ENCODE results near the gene ELF1.
A peak's percentile ranks its signal among the peaks of the same experiment; 100 is the strongest.

ELF1 gene

DNA sequence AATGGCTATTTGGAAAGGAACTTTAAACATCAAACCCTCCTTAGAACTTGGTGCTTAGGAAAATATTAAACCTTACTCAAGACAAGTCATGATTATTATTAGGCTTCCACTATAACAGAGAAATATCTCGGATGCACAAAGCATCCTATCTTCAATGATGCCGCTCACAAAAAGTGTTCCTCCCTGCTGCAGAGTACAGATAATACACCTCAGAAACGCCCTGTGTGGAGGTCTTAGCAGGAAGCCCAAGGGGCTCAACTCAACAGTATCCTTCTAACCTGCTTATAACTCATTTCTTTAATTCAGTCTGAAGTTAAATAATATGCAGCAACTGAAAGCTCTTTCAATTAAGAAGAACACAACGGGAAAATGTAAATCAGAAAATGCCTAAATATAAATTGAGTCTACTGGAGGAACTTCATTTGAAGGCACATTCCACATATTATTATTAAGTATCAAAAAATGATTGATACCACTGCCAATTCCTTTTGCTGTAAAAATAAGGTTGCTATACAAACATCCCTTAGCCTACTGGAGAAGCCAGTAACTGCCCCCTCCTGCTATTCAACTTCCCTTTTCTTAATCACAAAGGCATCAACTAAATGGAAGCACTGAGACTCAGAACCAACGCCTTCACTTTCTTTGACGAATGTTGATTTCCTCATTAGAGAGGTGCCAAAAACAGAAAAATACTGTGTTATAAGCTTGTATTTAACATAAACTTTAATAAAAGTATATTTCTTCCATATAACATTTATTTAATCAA, 12.0 kb downstream of the ELF1 start:
- DNase-seq (ENCODE audit: low read depth), result no peak

DNA sequence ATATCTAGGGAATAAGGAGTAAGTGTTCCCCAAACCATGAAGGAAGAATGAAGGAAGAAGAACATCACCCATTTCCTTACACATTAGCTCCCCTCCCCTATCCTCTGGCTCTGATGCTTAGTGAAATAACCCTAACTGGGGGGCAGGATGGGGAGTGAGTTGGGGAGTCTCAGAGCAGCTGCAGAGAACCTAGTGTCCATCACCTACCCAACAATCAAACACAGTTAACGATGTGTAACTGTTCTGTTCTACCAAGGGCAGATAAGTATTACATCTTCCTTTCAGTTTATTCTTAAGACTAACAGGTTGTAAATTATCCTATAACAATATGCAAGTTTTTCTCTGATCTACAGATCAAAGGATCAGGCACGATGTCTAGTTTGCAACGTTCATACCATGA, 12.8 kb downstream of the ELF1 start:
- no peak for DNase-seq (ENCODE audit: low read depth)

DNA sequence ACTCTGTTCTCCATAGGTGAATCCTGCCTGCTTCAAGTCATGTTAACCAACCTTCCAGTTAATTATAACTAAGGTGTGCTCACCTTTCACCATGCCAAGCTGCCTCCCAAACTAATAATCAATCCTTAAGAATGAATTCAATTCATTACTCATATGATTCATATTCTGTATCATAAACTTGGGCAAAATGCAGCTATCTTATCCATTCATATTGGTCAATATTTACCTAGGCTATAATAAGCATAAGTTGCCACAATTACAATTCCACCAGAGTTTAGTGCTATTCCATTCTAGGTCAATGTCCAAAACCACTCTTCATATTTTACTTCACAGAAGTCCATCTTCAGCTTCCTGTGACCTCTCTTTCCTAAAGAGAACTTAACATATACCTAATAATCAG, 13.4 kb downstream of the ELF1 start:
- DNase-seq (ENCODE audit: low read depth), result no peak

DNA sequence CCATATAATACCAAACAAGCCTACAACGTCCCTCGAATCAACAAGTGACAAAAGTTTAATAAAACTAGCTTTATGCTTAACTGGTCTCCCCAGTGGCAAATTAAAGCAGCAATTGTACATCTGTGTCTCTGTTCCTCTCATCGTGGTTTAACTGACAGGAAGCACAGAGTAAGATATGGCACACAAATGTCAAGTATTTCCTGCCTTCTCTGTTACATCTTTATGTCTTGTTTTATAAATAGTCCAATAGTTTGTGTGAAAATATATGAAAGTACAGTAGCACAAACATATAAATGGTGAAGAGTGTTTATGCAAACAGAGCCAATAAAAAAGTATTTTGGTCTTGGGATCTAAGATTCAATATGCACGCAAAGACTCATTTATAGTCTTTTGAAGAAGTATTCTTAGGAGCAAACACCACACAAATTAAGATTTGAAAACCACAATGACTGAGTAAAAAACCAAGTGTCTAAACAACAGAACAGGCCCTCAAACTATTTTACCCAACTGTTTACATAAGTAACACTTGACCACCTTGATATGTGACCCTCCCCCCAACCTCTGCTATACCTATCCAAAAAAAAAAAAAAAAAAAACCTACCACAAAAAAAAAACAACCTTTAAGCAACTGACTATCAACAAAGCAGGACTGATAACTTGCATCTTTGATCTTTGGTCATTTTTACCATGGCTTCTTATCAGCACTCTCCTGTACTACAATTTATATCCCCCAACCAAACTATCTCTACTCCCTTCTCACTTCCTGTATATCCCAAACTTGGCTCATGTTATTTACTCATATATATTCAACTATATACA, 14.0 kb downstream of the ELF1 start:
- peak; percentile 61 for DNase-seq (ENCODE audit: low read depth)

DNA sequence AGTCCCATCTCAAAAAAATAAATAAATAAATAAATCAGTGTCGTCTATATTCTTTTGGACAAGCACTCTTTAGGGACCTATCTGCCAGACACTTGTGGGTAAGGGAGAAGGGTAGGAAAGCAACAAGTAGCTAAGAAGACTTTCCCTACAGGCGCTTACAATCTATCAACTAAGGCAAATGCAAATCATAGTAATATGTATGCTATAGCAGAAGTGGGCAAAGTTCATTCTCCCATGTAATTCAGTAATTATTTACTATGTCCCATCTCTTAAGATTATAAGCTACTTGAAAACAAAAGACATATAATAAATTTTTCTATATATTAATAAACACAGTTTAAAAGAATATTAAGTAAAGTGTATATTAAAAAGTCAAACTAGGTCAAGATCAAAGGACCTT, 16.5 kb downstream of the ELF1 start:
- no peak for DNase-seq (ENCODE audit: low read depth)

DNA sequence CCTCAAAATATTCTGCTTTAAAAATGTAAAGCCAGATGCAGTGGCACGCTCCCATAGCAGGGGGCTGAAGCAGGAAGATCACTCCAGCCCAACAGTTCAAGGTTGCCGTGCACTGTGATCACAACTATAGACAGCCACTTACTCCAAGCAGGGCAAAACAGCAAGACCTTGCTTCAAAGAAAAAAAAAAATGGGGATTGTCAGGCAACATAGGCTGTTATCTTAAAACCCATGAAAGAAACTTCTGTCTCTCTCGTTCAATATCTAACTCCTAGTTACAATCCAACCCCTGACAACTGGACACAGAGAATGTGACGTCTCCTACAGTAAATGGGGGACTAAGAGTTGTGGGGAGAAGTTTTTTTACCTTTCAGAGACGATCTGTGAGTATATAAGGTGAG, 17.4 kb downstream of the ELF1 start:
- no peak for DNase-seq (ENCODE audit: low read depth)

DNA sequence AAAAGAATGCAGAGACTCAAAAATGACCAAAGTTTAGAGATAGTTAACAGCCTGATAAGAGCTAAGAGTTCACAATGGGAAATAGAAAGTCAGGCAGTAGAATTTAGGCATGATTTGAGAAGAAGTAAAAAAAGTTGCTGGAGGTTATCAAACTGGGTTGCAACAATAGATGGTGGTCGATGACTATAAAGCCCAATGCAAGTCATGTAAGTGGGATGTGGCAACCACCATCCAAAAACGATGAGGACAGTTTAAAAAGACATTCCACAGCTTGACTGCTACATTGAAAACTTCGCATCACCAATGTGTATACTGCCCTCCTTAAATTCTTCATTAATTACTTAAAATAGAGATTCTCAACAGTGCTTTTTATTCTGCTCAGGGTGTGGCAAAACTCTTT, 19.7 kb downstream of the ELF1 start:
- DNase-seq (ENCODE audit: low read depth), result no peak

DNA sequence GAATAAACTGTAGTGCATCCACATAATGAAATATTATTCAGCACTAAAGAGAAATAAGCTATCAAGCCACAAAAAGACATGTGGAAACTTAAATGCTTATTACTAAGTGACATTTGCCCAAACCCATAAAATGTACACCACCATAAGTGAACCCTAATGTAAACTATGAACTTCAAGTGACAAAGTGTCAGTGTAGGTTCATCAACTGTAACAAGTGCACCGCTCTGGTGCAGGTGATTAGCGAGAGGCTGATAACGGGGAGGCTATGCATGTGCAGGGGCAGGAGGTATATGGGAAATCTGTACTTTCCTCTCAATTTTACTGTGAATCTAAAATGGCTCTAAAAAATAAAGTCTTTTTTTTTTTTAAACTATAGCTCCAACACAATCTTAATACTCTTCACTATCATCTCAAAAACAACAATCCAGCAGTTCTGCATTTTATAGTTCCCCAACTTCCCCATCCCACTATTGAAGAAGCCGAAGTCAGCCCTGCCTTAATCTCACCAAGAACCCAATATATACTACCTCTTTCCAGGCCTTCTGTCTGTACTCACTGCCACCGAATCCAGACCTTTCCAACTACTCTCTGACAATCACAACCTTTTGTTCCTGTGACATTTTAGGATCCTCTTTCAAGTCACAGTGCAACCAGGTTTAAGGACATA, 22.6 kb downstream of the ELF1 start:
- DNase-seq (ENCODE audit: low read depth), result no peak

DNA sequence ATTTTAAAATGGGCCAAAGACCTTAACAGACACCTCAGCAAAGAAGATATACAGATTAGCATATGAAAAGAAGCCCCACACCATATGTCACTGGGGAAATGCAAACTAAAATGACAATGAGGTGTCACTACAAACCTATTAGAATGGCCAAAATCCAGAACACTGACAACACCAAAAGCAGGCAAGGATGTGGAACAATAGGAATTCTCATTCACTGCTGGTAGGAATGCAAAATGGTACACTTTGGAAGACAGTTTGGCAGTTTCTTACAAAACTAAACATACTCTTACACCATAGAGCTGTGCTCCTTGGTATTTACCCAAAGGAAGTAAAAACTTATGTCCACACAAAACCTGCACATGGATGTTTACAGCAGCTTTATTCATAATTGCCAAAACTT, 23.1 kb downstream of the ELF1 start:
- no peak for DNase-seq (ENCODE audit: low read depth)

DNA sequence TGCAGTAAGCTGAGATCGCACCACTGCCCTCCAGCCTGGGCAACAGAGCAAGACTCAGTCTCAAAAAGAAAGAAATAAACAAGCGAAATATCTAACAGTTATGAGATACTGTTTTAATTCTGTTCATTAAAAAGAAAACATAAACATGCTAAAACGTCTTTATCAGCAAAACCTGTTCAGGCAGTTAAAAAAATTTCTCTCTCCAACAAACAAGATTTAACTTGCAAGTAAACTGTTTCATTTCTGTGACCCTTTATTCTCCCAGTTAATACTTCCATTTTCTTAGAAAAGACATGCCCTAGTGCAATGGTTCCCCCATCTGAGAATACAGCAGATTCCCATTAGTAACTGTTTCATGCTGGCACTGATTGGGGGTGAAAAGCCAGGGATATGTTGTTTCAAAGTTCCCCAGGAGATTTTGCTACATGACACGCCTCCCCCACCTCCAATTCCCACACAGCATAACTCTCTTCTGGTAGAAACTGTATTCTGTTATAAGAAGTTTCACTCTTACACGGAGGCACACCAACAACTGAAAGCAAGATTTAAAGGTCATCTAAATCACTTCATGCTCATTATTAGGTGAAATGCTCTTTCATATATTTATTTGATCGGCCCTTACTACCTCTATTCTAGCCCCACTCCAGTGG, 24.4 kb downstream of the ELF1 start:
- no peak for DNase-seq (ENCODE audit: low read depth)

DNA sequence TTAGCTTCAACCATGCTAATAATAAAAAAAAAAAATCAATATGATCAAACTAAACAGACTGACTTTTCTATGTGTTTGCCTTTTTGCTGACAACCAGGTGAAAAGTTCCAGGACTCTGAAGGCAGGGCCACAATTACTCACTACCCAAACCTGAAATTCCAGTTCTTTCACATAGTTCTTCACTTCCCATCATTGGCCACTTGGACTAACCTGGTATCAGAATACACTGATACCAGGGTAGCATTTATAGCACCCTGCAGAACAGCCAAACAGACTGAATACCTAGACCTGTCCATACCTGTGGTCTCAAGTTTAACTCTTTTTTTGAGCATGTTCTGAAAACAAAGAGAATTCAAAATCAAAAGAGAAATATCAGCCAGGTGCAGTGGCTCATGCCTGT, 25.1 kb downstream of the ELF1 start:
- DNase-seq (ENCODE audit: low read depth), result no peak

DNA sequence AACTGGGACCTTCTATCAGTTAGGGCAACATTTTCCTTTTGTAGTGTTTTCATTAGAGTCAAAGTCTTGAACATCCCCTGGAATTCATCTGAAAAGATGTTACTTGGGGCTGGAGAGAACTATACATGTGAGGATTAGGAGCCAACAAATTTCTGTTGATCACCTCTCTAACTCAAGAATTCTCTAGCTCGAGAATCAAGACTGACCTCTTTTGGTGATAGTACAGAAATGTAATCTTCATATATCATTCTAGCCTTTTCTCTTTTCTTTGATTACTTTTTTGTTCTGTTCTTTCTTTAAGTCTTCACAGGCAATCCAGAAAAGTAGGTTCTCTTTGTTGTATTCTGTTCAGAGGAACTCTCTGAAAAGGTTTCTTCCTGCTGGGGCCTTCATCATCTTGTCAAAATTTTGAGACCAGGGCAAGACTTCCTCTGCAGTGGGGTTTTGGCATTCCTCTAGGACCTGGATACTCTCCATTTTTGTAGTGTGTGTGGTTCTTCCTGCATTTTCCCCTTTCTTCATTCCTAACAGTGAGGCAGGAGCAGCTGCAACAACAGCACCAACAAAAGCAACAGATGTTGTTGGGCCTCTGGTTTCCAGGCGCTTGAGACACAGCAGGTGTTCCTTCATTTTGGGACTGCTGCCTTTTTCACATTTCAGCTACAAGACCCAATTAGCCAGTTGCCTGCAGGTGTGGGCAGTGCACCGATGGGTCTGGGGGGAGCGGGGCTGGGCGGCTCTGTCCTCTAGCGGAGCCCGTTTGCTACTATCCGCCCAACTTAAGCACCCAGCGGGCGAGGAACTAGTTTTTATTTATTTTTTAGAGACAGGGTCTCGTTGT, 26.2 kb downstream of the ELF1 start:
- peak; percentile 18 for DNase-seq (ENCODE audit: low read depth)

DNA sequence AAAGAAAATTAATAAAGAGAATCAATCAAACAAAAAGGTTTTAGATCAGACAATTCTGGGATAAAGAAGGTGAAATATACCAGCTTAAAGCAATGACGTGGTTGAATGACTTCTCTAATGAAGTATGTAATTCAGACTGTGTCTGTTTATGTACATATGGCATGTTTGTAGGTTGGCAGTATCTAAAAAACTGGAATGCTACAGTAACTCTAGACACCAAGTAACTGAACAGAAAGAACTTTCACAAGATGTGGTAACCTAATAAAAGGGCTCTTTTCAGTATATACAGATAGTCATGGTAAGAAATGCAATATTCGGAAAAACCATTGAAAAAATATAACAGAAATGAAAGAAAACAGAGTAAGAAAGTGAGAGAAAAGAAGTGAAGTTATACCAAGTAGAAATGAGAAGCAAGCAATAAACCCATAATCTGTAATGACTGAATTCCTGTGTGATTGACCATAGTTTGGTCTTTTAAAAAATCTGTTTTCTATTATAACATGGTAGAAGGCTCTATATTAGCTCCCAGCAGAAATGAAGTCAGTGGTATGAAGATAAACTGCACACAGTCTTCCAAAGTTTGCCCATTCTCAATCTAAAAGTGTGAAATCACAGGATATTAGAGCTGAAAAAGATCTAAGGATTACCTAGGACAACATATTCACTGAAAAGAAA, 31.4 kb downstream of the ELF1 start:
- peak; percentile 32 for DNase-seq (ENCODE audit: low read depth)

DNA sequence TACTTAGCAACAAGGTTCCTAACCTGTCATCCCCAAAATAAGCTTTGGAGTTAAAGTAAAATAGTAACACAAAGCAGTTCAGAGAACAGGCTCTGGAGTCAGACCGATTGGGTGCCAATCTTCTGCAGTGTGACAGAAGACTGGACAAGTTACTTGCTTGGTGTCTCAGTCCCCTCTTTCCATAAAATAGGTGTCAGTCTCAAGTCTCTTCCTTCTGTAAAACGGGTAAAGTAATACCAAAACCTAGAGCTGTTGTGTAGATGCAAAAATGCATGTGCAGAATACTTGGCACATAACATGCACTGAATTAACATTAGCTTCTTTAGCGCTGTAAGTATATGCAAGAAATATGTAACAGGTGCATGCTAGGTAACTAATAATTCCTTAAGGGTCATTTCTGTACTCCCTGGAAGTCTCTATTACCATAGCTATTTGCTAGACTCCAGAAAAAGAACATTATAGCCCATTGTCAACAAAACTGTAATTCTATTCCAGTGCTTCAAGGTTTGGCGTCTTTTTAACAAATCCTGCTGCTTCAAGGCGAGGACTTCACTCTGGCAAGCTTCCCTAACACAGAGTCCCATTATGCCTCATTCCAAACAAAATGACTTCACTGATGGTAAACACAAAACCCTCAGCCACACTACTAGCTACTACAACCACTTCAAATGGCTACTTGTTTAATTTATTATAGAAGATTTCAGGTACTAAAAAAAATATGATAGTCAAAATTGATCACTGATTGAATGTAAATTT, 32.8 kb downstream of the ELF1 start:
- DNase-seq (ENCODE audit: low read depth), result peak; percentile 25

DNA sequence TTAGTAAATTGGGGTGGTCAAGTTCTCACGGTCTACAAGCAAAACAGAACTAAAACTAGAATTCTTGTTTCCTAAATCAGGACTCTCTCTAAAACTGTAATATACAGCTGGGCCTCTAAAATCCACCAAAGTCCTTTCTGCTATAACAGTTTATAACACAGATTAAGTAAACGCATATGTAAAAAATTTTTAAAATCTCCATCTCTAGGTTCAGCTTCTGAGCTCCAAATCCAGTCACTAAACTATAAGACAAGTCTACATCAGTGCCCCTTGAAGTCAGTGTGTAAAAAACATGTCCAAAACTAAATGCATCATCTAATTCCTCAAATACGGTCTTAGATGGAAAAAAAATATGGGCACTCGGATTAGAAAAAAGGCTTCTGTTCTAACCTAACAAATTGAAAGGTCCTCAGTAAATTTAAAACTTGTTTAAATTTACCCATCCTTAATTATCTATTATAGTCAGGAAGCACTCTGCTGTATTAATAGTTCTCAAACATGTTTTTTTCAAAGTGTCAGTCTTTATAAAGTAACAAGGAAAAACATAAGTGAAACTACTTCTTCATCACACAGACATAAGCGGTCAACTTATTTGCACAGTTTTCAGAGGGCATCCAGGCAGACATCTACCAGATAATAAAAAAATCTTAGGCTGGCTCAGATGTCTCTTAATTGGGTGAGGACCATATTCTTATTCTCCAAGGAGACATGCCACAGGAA, 33.6 kb downstream of the ELF1 start:
- DNase-seq (ENCODE audit: low read depth), result no peak

DNA sequence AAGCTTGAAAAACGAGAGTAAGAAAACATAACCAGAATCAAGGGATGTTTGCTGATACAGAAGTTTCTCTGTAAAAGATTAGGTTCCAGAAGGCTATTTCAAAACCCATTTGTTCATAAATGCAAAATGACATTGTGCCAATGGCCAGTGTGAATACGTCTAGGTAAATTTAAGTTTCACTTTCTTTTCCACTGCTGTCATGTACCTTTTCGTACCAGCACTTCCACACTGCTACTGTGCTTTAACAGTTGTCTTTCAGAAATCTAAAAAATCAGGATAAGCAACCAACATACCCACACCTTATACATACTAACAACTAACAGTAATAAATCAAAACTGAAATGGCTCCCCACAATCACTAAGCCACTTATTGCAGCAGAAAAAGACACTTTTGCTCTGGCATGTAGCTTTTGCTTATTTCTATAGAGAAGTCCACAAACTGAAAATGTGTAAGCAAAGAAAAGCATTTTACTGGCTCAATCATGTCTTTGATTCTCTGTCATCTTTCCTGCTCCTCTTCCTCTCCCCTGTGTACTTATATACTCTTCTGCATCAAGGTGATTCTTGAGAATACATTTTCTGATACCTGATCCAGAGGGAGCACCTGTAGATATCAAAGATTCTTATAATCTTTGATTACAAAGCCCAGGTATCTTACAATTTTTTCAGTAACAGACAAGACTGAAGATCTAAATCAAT, 34.3 kb downstream of the ELF1 start:
- no peak for DNase-seq (ENCODE audit: low read depth)

DNA sequence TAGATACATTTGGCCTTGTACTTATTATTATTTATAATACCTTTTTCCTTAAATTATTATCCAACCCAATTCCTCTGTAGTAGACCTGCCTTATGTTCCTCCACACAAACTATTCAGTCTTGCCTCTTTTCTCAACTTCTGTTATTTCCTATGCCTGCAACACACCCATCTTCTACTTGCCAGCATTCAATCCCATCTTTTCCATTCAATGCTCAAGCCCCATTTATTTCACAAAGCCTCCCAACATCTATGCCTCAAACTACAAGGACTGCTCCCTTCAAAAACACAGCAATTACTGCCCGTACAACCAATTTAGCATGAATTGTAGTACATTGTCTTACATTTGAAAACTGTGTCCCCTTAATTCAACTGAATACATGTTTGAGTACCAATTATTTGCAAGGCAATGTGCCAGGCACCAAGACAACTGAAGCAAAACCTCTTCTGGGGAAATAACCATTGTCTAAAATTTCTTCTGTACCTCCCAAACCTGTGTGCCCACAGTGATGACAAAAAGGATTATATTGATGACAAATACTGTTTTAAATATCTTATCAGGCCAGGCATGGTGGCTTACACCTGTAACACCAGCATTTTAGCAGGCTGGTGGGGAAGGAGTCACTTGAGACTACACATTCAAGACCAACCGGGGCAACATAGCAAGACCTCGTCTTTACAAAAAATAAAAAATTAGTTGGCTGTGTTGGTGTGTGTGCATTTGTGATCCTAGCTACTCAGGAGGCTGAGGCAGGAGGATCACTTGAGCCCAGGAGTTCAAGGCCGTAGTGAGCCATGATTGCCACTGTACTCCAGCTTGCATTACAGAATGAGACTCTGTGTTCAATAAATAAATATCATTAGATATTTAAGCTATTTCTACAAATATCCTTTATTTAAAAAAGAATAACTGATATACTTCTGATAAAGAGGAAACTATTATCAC, 35.1 kb downstream of the ELF1 start:
- DNase-seq (ENCODE audit: low read depth), result no peak

DNA sequence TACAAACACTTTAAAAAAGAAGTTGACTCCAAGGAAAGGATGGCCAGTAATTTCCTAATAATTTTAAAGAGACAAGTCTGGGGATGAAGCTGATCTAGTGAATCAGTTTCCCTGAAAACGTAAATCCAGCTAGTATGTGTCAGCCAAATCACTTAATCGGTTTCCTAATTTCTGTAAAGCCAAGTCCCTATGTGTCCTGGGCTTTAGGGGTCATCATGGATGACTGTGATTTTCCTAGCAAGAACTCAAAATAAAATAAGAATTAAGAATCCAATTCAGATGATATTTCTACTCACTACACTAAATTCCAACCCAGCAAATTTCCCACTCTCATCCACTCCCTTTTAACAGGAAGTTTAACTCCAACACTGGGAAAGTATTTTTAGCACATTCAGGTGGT, 35.9 kb downstream of the ELF1 start:
- DNase-seq (ENCODE audit: low read depth), result peak; percentile 10

All from EH (cell line).